NCI-H774 (cell line): ENCODE measurements around the gene EFCAB12.

ENCODE experiments used
- DNase-seq: peaks from one replicate; lab custom pipeline; 2025; lab: John Stamatoyannopoulos, UW

The EFCAB12 gene

DNA sequence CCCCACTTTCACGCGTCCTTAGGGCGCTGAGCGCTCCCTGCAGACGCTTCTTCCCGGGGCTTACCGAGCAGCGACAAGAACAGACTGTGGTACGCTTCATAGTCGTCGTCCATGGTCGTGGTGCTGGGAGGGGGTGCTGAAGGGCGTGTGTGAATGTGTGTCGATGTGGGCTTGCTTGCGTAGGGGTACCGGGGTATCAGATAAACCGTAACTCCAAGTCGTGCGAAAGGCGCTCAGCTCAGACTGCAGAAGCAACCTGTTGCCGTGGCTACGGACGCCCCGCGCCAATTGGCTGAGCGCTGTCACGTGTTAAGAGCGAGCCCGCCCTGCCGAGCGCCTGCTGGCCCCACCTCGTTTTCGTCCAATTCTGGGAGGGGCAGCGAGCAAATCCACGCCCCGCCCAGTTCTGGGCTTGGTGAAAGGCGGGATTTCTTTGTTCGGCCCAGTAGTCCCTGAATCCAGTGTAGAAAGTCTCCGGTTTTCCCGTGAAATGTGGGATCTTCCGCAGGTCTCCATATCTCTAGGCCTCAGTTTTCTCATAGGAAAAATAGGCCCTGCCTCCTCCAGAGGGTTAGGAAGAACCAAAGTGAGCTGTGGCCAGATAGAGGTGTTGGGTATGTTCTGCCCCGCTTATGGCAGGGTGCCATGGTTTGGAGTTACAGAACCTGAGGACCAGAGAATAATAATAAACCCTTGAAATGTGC lies at the start of gene EFCAB12:
Gene EFCAB12 (minus strand): TSS at position 261 of the 704 bp plus-strand sequence. CDS start 148 bp downstream, at position 113.
- peak; percentile 96 for DNase-seq

GRCh38 chr3:129476586-129476985 lies 48.1 kb upstream of the EFCAB12 start:
- no peak for DNase-seq

- no peak for DNase-seq
Observed at GRCh38 chr3:129475863-129476262, 47.4 kb upstream of the EFCAB12 start.

- DNase-seq = no peak
Observed at GRCh38 chr3:129474984-129475804, 46.8 kb upstream of the EFCAB12 start.

DNA sequence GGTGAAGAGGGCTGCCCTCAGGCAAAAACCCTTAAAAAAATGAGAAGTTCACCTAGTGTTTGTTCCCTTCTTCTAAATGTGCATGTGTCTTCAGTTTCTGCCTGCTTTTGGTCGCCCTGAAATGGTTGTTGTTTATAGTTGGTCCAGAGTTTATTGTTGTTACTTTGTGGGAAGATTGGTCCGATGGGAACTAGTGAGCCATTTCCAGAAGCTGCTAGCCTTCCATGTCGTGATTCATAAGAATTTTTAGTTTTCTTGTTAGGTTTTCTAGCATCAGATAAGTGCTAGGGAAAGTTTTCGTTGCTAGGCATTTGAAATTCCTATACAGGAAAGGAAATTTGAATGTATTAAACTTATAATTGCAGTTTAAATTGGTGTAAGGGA lies 45.3 kb upstream of the EFCAB12 start:
- DNase-seq = no peak

DNA sequence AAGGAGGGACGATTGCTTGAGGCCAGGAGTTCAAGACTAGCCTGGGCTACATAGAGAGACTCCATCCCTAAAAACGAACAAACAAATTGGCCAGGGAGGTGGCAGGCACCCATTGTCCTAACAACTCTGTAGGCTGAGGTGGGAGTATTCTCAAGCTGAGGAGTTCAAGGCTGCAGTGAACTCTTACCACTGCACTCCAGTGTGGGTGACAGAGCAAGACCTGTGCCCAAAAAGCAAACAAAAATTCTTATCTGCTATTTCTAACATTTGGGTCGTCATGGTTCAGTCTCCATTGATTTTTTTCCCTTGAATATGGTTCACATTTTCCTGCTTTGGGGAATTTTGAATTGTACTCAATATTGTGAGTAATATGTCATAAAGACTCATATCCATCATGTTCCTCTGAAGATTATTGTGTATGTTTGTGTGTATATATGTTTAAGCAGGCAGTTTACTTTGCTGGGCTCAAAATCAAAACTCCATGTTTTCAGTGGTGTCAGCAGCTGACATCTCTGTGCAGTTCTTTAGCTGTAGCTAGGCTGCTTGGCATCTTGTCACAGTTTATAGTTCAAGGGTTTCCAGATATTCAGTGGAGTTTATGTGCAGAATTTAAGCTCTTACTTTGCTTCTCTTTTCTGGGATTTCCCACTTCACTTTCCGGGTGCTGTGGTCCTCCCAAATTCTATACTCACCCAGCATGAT lies 44.8 kb upstream of the EFCAB12 start:
- no peak for DNase-seq

DNA sequence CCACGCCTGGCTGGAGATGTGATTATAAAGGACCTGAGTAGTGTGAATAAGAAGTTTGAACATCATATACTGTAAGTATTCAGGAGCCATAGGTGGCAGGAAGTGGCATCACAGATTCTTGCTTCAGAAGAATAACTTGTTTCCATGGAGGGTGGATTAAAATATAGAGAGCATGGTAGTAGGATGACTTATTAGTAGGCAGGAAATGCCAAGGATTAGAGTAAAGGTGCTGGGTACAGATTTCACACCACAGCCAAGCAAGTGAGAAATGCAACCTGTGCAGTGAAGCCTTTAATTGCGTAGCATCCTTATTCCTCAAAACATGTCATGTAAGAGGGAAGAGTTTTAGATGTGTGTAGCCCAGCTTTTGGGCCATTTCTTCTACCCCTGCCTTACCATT lies 42.4 kb upstream of the EFCAB12 start:
- no peak for DNase-seq

GRCh38 chr3:129469026-129469425 lies 40.6 kb upstream of the EFCAB12 start:
- DNase-seq = no peak

GRCh38 chr3:129467932-129468331 lies 39.5 kb upstream of the EFCAB12 start:
- no peak for DNase-seq

DNA sequence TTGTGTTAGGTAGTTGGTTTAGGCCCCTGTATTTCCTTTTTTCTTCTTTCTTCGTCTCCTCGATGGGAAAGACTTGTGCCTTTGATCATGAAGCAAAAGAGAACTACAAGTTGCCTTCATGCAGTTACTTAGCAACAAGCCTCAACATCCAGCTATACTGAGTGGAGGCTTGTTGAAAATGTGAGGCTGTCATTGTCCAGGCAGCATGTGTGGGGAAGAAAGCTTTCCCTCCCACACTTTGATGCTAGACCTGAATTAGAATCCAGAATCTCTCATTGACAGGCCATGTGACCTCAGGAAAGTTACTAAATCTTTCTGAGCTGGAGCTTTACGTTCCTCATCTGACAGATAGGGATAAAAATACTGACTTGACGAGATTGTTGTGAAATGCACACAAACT lies 35.3 kb upstream of the EFCAB12 start:
- DNase-seq = no peak

DNA sequence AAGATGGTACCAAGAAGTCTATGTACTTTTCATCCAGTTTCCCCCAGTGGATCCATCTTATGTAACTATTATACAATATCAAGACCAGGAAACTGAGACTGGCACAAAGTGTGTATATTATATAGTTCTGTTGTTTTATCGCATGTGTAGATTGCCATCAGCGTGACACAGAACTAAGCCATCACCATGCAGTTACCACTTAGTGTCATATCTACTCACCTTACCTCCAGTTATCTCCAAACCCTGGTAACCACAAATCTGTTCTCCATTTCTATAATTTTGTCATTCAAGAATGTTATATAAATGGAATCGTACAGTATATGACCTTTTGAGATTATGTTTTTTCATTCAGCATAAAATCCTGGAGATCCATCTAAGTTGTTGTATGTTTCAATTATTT lies 34.7 kb upstream of the EFCAB12 start:
- no peak for DNase-seq

DNA sequence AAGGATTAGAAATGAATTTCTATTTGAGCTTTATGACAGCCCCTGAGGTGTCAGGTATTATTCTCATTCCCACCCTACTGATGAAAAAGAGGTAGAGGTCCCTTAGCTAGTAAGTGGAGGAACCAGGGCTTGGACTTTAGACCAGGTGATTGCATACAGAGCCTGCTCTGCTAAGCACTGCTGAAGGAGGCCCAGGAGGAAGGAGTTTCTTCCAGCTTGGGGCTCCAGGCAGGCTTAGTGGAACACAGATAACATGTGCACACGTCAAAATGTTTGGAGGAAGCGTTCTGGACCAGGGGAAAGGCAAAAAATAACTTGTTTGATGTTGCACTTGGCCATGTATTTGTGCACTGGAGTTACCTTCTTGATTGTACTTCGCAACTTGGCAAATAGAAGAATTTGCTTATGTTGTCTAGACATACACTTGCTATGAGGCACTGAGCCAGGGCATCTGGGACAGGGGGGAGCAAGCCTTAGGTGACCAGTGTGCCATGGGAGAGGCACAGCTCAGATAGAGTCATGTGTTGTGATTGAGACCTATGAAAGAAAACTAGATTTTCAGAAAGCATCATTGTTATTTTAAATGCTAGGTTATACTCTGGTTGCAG lies 34.0 kb upstream of the EFCAB12 start:
- DNase-seq = no peak

- no peak for DNase-seq
Observed at GRCh38 chr3:129461461-129462146, 33.2 kb upstream of the EFCAB12 start.

- DNase-seq = no peak
Observed at GRCh38 chr3:129461022-129461421, 32.6 kb upstream of the EFCAB12 start.

DNA sequence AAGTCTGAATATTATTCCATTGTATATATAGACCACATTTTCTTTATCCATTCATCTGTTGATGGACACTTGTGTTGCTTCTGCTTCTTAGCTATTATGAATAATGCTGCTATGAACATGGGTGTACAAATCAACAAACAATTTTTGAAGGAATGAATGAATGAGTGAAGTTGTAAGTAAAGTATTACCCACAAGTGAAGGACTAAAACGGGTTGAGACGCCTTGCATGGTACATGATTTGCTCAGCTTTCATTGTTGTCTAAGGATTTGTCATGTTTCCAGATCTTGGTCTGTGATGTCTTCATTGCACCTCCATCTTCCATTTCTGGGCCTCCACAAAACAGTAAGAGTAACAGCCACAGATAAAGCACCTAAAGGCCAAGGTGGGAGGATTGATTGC lies 32.1 kb upstream of the EFCAB12 start:
- DNase-seq = no peak

DNA sequence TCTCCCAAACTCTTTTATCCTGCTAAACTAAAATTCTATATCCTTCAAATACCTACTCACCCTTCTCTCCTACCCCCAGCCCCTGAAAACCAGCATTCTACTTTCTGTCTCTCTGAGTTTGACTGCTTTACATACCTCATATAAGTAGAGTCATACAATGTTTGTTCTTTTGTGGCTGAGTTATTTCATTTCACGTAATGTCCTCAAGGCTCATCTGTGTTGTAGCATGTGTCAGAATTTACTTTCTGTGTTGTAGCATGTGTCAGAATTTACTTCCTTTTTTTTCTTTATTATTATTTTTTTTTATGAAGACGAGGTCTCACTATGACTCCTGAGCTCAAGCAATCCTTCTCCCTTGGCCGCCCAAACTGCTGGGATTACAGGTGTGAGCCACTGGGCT lies 31.7 kb upstream of the EFCAB12 start:
- no peak for DNase-seq

DNA sequence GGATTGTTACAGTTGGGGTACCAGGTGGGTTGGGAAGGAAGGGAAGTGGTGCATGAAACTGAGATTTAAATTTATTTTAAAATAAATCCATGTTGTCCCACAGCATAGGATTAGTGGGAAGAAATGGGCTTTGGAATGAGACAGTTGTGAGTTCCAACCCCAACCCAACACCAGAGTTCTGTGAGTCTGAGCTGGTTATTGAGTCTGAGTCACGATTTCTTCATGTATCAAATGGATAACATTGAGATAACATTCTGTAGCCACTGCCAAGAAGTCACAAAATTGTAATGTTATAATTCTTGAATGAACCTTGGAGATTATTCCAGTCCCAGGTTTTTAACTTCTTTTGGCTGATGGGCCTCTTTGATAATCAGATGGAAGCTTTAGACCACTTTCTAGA lies 25.3 kb upstream of the EFCAB12 start:
- no peak for DNase-seq

DNA sequence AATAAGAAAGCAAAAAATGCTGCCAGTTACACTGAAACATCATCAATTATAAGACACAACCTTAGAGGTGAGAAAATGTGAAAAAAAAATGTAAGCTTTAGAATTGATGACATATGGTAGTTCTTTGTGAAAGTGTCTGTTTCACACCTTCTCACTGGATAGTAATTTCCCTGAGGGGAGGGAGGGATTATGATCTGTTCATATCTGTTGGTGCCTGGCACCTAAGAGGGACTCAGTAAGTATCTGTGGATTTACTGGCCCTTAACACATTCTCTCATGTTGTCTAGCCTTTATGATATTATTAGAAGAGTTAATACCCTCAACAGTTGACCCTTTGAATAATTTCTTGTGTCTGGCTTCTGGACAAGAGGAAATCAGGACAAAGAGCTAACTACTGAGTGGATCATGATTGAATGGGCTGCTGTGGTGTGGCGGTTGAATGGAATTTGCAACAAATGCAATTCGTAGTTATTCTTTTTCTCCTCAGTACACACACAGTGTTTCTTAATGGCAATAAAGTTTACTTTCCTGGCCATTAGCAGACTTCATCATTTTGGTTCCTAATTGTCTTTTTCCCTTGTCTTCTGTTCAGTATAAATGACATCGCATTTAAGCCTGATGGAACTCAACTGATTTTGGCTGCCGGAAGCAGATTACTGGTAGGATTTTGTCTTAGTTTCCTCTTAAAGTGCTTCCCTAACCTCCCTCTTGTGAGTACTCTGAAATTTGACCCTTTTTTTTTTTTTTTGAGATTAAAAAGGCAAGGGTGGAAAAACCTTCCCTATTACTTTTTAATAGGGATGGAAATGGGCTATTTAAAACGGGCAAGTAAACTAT lies 21.1 kb upstream of the EFCAB12 start:
- DNase-seq = no peak

GRCh38 chr3:129448186-129448895 lies 19.9 kb upstream of the EFCAB12 start:
- DNase-seq = no peak

- DNase-seq = no peak
Observed at GRCh38 chr3:129446926-129447325, 18.5 kb upstream of the EFCAB12 start.
